Neural progenitor cell (in vitro differentiated cells): ENCODE results near the gene TCP11L1. TPM values are rescaled to one million over a fixed set of nuclear protein-coding genes. Genes with fewer than 3 reads are reported as not detected.

Experiments used
- DNase-seq: peaks from one replicate; pipeline ENCODE4 v3.0.0-alpha.2; 2016; ENCODE audit warnings: low spot score
- H2AFZ ChIP-seq: fragments of 200-600 bp; sonication (generic); replicated peaks from 2 replicates; pipeline ENCODE4 v1.6.1; 2016; ENCODE audit warnings: antibody characterized with exemption
- H3F3A ChIP-seq: fragments of 200-600 bp; sonication (generic); 2 replicates; pipeline ENCODE4 v1.6.1; 2016; ENCODE audit warnings: antibody characterized with exemption, low read depth
- H3K27ac ChIP-seq: fragments of 200-600 bp; sonication (generic); 2 replicates; pipeline ENCODE4 v1.5.1; 2016; ENCODE audit warnings: mild to moderate bottlenecking
- H3K27me3 ChIP-seq: fragments of 200-600 bp; sonication (generic); 2 replicates; pipeline ENCODE4 v1.6.1; 2016; ENCODE audit warnings: mild to moderate bottlenecking, moderate library complexity
- H3K36me3 ChIP-seq: fragments of 200-600 bp; sonication (generic); 2 replicates; pipeline ENCODE4 v1.5.1; 2016
- H3K4me1 ChIP-seq: fragments of 200-600 bp; sonication (generic); 2 replicates; pipeline ENCODE4 v1.6.1; 2016; ENCODE audit warnings: mixed run types
- H3K4me2 ChIP-seq: fragments of 200-600 bp; sonication (generic); 2 replicates; pipeline ENCODE4 v1.6.1; 2016
- H3K4me3 ChIP-seq: fragments of 200-600 bp; sonication (generic); 2 replicates; pipeline ENCODE4 v1.5.1; 2016
- H3K79me2 ChIP-seq: fragments of 200-600 bp; sonication (generic); 2 replicates; pipeline ENCODE4 v1.6.1; 2016; ENCODE audit warnings: low read depth
- H3K9ac ChIP-seq: fragments of 200-600 bp; sonication (generic); 2 replicates; pipeline ENCODE4 v1.6.1; 2016
- H3K9me3 ChIP-seq: fragments of 200-600 bp; sonication (generic); 2 replicates; pipeline ENCODE4 v1.5.1; 2016; ENCODE audit warnings: low read depth
- H4K20me1 ChIP-seq: fragments of 200-600 bp; sonication (generic); 2 replicates; pipeline ENCODE4 v1.6.1; 2016; ENCODE audit warnings: low read depth
- H3K27ac Mint-ChIP-seq: 3 replicates; pipeline ENCODE4 v1.8.0; 2021; ENCODE audit warnings: mixed read lengths
- H3K27me3 Mint-ChIP-seq: 2 replicates; pipeline ENCODE4 v1.8.0; 2022; ENCODE audit warnings: low read depth, mild to moderate bottlenecking, inconsistent platforms, moderate library complexity, mixed read lengths; ENCODE audit not compliant: insufficient read depth
- H3K36me3 Mint-ChIP-seq: 3 replicates; pipeline ENCODE4 v1.8.0; 2021; ENCODE audit warnings: mixed read lengths
- H3K4me1 Mint-ChIP-seq: 3 replicates; pipeline ENCODE4 v1.8.0; 2021; ENCODE audit warnings: mixed read lengths
- H3K4me3 Mint-ChIP-seq: 3 replicates; pipeline ENCODE4 v1.8.0; 2021; ENCODE audit warnings: mild to moderate bottlenecking, moderate library complexity, mixed read lengths
- H3K9me3 Mint-ChIP-seq: 3 replicates; pipeline ENCODE4 v1.8.0; 2020; ENCODE audit warnings: mixed read lengths
- EZH2 ChIP-seq: fragments of 200-600 bp; sonication (generic); IDR thresholded peaks from 2 replicates; pipeline ENCODE4 v1.6.1; 2017; ENCODE audit warnings: antibody characterized with exemption, mild to moderate bottlenecking, moderate library complexity
- EZH2phosphoT487 ChIP-seq: fragments of 200-600 bp; sonication (generic); IDR thresholded peaks from 2 replicates; pipeline ENCODE4 v1.6.1; 2017; ENCODE audit warnings: antibody characterized with exemption
- total RNA-seq: library from RNA; depleted of rRNA; stranded (reverse); fragments of >200 nt; gene quantifications from 2 replicates; pipeline ENCODE4 v1.2.3, GENCODE V29; 2015; ENCODE audit warnings: low replicate concordance
- TF ChIP-seq, protein P1 (sequence below): fragments of 200-600 bp; sonication (generic); IDR thresholded peaks from 2 replicates; pipeline ENCODE4 v1.5.1; 2017; ENCODE audit warnings: antibody characterized with exemption, mild to moderate bottlenecking

Gene TCP11L1
- total RNA-seq, 1 donor from 2014 or later = 20.0 TPM

DNA sequence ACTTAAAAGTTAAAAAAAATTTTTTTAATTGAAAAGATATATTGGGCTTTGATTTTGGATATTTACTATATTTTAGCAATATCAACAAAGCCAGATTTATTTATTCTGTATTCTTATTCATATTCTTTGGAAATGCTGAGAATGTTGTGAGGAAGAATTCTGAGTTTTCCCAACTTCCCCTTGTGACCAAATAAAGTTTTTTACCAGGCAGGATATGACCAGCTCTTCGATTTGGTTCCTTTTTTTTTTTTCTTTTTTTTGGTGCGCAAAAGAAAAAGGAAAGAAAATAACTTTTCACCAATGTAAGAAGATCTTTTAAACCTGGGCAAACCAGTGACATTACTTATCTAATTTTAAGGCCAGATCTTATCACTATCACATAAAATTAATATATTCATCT is 12.9 kb downstream of the TCP11L1 start:
- no peak overlapping the region for H3K4me2 ChIP-seq
- no peaks in the 10 kb centered on the region for H3K79me2 ChIP-seq
- Mint-ChIP-seq H3K27me3 (no peaks in the 10 kb centered on the region), H3K36me3 (peaks cover 14% of the 10 kb centered on the region), H3K9me3 (no peaks in the 10 kb centered on the region), H3K4me1 (peaks cover 11% of the 10 kb centered on the region), H3K4me3 (no peak overlapping the region), H3K27ac (no peak overlapping the region)
- H3K27me3 ChIP-seq = no peaks in the 10 kb centered on the region
- no peak overlapping the region for H3K9ac ChIP-seq
- H3K4me3 ChIP-seq = no peak overlapping the region
- no peaks in the 10 kb centered on the region for H4K20me1 ChIP-seq
- peaks cover 4% of the 10 kb centered on the region for H3F3A ChIP-seq
- no peaks in the 10 kb centered on the region for H3K36me3 ChIP-seq
- peaks cover 8% of the 10 kb centered on the region for H3K4me1 ChIP-seq
- no peak for DNase-seq
- no peak overlapping the region for H2AFZ ChIP-seq
- TF ChIP-seq EZH2 = no peak
- TF ChIP-seq, protein P1, sequence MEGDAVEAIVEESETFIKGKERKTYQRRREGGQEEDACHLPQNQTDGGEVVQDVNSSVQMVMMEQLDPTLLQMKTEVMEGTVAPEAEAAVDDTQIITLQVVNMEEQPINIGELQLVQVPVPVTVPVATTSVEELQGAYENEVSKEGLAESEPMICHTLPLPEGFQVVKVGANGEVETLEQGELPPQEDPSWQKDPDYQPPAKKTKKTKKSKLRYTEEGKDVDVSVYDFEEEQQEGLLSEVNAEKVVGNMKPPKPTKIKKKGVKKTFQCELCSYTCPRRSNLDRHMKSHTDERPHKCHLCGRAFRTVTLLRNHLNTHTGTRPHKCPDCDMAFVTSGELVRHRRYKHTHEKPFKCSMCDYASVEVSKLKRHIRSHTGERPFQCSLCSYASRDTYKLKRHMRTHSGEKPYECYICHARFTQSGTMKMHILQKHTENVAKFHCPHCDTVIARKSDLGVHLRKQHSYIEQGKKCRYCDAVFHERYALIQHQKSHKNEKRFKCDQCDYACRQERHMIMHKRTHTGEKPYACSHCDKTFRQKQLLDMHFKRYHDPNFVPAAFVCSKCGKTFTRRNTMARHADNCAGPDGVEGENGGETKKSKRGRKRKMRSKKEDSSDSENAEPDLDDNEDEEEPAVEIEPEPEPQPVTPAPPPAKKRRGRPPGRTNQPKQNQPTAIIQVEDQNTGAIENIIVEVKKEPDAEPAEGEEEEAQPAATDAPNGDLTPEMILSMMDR = no peak
- TF ChIP-seq EZH2phosphoT487 = no peak
- H3K27ac ChIP-seq = no peak overlapping the region
- no peaks in the 10 kb centered on the region for H3K9me3 ChIP-seq

DNA sequence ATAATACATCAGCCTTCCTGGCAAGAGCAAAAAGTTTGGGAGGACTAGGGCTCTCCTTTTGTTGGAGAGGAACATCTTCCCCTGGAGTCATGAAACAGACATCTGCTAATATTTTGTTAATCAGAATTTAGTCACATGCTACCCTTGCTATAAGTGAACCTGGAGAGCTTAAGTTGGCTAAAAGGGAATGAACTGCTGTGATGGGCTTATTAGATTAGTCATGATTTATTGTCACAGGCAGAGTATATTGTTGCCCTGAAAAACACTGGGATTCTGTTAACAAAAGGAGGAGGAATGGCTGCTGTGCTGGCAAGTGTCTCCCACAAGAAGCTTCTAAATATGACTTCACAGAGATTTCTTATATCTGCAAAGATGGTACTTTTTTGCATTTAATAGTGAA is 16.0 kb downstream of the TCP11L1 start:
- Histone ChIP-seq H3K27ac (no peak overlapping the region), H3K4me2 (no peak overlapping the region), H3K79me2 (no peaks in the 10 kb centered on the region), H3F3A (no peaks in the 10 kb centered on the region), H3K36me3 (no peaks in the 10 kb centered on the region), H3K9me3 (no peaks in the 10 kb centered on the region), H3K9ac (no peak overlapping the region), H3K4me3 (no peak overlapping the region), H3K27me3 (no peaks in the 10 kb centered on the region), H3K4me1 (no peaks in the 10 kb centered on the region), H4K20me1 (no peaks in the 10 kb centered on the region), H2AFZ (no peak overlapping the region)
- Mint-ChIP-seq H3K36me3 (peaks cover 17% of the 10 kb centered on the region), H3K27me3 (no peaks in the 10 kb centered on the region), H3K4me3 (no peak overlapping the region), H3K27ac (no peak overlapping the region), H3K9me3 (no peaks in the 10 kb centered on the region), H3K4me1 (peaks cover 22% of the 10 kb centered on the region)
- no peak for TF ChIP-seq EZH2
- TF ChIP-seq, protein P1 = no peak
- no peak for TF ChIP-seq EZH2phosphoT487
- no peak for DNase-seq

DNA sequence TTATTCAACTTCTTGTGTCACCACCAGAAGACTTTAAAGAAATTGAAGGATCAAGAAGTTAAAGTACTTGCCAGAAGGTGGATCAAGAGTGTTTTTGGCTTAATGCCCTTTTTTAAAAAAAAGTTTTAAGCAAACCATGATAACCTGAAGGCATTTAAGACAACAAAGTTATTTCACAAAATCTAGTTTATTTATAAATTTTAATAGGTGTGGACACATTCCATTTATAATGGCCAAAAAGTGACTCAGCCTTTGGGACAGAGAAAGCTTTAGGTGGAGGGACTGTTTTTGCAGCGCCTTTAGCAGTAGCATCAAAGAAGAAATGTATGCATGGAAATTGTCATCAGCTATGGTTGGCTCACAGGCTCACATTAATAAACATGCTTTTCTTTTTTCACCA is 17.9 kb downstream of the TCP11L1 start:
- Histone ChIP-seq H3K4me3 (no peak overlapping the region), H3K9me3 (no peaks in the 10 kb centered on the region), H3K79me2 (no peaks in the 10 kb centered on the region), H3K9ac (no peak overlapping the region), H3K27me3 (no peaks in the 10 kb centered on the region), H3K4me2 (no peak overlapping the region), H4K20me1 (no peaks in the 10 kb centered on the region), H2AFZ (no peak overlapping the region), H3K36me3 (no peaks in the 10 kb centered on the region), H3K27ac (no peak overlapping the region), H3F3A (no peaks in the 10 kb centered on the region), H3K4me1 (no peaks in the 10 kb centered on the region)
- Mint-ChIP-seq H3K27ac (no peak overlapping the region), H3K4me3 (no peak overlapping the region), H3K4me1 (peaks cover 22% of the 10 kb centered on the region), H3K27me3 (no peaks in the 10 kb centered on the region), H3K9me3 (no peaks in the 10 kb centered on the region), H3K36me3 (peaks cover 23% of the 10 kb centered on the region)
- TF ChIP-seq, protein P1 = no peak
- TF ChIP-seq EZH2phosphoT487 (no peak), EZH2 (no peak)
- no peak for DNase-seq
